Loucy (cell line): ENCODE measurements around the gene PMEPA1.

Experiments used
- H2AFZ ChIP-seq: fragments of 200-600 bp; sonication (generic); 2 replicates; pipeline ENCODE4 v1.6.0; 2016; ENCODE audit warnings: antibody characterized with exemption, mild to moderate bottlenecking, low read length, moderate library complexity
- H3F3A ChIP-seq: fragments of 200-600 bp; 2 replicates; pipeline ENCODE4 v1.6.0; 2016; ENCODE audit warnings: antibody characterized with exemption, low read depth, mild to moderate bottlenecking
- H3K27me3 ChIP-seq: fragments of 200-600 bp; sonication (generic); 2 replicates; pipeline ENCODE4 v1.6.1; 2014; ENCODE audit warnings: low read length, mild to moderate bottlenecking; ENCODE audit not compliant: insufficient read depth, poor library complexity, severe bottlenecking
- H3K36me3 ChIP-seq: fragments of 200-600 bp; sonication (generic); 2 replicates; pipeline ENCODE4 v1.6.1; 2016; ENCODE audit warnings: low read length; ENCODE audit not compliant: insufficient read depth
- H3K4me1 ChIP-seq: fragments of 200-600 bp; sonication (generic); 2 replicates; pipeline ENCODE4 v1.5.1; 2014; ENCODE audit warnings: low read length, mild to moderate bottlenecking; ENCODE audit not compliant: insufficient read depth, poor library complexity, severe bottlenecking
- H3K4me2 ChIP-seq: fragments of 200-600 bp; sonication (generic); 2 replicates; pipeline ENCODE4 v1.6.0; 2014; ENCODE audit warnings: antibody characterized with exemption, low read length, low read depth, mild to moderate bottlenecking; ENCODE audit not compliant: poor library complexity, severe bottlenecking
- H3K4me3 ChIP-seq: fragments of 200-600 bp; sonication (generic); 2 replicates; pipeline ENCODE4 v1.5.1; 2014; ENCODE audit warnings: low read length, mild to moderate bottlenecking, mixed read lengths; ENCODE audit not compliant: poor library complexity, severe bottlenecking
- H3K79me2 ChIP-seq: fragments of 200-600 bp; sonication (generic); 2 replicates; pipeline ENCODE4 v1.6.1; 2014; ENCODE audit warnings: low read length; ENCODE audit not compliant: insufficient read depth
- H3K9ac ChIP-seq: fragments of 200-600 bp; sonication (generic); 2 replicates; pipeline ENCODE4 v1.6.0; 2014; ENCODE audit warnings: mild to moderate bottlenecking, low read depth, low read length, moderate library complexity; ENCODE audit not compliant: poor library complexity, severe bottlenecking
- H3K9me2 ChIP-seq: fragments of 200-600 bp; sonication (generic); replicated peaks from 2 replicates; pipeline ENCODE4 v1.6.1; 2016; ENCODE audit warnings: low read depth, low read length, mixed read lengths
- H3K9me3 ChIP-seq: fragments of 200-600 bp; sonication (generic); 2 replicates; pipeline ENCODE4 v1.6.1; 2014; ENCODE audit warnings: mild to moderate bottlenecking, antibody characterized with exemption, low read length, low read depth; ENCODE audit not compliant: insufficient read depth
- H4K20me1 ChIP-seq: fragments of 200-600 bp; sonication (generic); 2 replicates; pipeline ENCODE4 v1.6.0; 2014; ENCODE audit warnings: antibody characterized with exemption, low read length, mild to moderate bottlenecking; ENCODE audit not compliant: insufficient read depth, poor library complexity, severe bottlenecking
- EZH2phosphoT487 ChIP-seq: fragments of 200-600 bp; IDR thresholded peaks from 2 replicates; pipeline ENCODE4 v1.6.1; 2018; ENCODE audit warnings: antibody characterized with exemption, mild to moderate bottlenecking, moderate library complexity, borderline replicate concordance
- TF ChIP-seq, protein P1 (sequence below): fragments of 200-600 bp; sonication (generic); conservative IDR thresholded peaks from 2 replicates; pipeline ENCODE4 v1.5.1; 2014; ENCODE audit warnings: mild to moderate bottlenecking, antibody characterized with exemption, low read length

PMEPA1 gene

DNA sequence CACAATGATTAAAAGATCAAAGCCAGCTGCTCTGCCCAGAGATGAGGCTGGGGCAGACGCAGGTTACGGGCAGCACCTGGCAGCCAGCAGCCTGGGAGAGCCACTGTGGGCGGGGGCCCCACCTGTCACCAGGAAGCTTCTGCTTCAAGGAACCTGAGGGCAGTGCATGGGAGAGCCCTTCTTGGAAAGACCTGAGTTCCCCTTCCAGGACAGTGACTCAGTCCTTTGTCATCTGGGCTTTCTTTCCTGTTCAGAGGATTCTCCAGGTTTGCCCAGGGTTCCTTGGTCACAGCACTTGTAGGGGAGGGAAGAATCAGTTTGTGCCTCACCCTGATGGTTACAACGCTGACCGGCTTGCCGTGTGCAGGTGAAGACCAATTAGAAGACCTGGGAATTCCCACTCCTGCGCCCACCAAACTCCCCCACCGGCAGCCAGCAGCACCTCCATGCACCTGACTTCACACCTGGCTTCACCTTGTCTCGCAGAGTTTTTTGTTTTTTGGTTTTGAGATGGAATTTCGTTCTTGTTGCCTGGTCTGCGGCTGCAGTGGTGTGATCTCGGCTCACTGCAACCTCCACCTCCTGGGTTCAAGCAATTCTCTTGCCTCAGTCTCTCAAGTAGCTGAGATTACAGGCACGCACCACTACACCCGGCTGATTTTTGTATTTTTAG, 91.6 kb downstream of the PMEPA1 start:
- Histone ChIP-seq H4K20me1 (no peaks in the 10 kb centered on the region), H3K9me3 (no peaks in the 10 kb centered on the region), H3K9me2 (no peaks in the 10 kb centered on the region), H3K4me2 (peak overlapping the region; percentile 72), H3K36me3 (no peaks in the 10 kb centered on the region), H3K4me3 (peak overlapping the region; percentile 70), H3F3A (0 out of 2 replicates have a peak, but pooled peaks cover 5% of the 10 kb centered on the region), H2AFZ (no peak overlapping the region; the same call in 1 of the 2 replicates), H3K79me2 (no peaks in the 10 kb centered on the region), H3K9ac (peak overlapping the region; percentile 57), H3K27me3 (peaks cover 40% of the 10 kb centered on the region), H3K4me1 (peaks cover 34% of the 10 kb centered on the region)
- TF ChIP-seq EZH2phosphoT487, result no peak
- TF ChIP-seq, protein P1, sequence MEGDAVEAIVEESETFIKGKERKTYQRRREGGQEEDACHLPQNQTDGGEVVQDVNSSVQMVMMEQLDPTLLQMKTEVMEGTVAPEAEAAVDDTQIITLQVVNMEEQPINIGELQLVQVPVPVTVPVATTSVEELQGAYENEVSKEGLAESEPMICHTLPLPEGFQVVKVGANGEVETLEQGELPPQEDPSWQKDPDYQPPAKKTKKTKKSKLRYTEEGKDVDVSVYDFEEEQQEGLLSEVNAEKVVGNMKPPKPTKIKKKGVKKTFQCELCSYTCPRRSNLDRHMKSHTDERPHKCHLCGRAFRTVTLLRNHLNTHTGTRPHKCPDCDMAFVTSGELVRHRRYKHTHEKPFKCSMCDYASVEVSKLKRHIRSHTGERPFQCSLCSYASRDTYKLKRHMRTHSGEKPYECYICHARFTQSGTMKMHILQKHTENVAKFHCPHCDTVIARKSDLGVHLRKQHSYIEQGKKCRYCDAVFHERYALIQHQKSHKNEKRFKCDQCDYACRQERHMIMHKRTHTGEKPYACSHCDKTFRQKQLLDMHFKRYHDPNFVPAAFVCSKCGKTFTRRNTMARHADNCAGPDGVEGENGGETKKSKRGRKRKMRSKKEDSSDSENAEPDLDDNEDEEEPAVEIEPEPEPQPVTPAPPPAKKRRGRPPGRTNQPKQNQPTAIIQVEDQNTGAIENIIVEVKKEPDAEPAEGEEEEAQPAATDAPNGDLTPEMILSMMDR, result no peak

DNA sequence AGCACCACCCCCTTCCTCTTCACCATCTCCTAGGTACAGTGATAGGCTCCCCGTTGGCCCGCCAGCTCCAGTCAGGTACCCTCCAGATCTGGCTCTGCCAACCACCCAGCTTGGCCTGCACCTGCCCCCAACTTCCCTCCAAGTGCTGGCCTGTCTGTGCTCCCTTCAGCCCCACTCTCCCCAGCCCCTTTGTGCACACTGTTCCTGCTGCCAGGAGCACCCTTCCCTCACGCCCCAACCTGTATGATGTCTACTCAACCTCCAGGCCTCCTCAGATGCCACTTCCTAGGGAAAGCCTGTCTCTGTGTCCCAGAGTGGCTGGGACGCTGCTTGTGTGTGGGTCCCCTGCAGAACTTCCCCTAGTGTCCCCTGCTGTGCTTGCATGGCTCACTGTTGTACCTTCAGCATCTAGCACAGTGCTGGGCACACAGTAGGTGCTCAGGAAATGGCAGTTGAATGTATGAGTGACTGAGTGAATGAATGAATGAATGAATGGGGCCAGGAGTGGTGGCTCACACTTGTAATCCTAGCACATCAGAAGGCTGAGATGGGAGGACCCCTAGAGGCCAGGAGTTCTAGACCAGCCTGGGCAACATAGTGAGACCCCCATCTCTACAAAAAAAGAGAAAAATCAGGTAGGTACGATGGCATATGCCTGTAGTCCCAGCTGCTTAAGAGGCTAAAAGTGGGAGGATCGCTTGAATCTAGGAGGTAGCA, 92.6 kb downstream of the PMEPA1 start:
- Histone ChIP-seq H3K79me2 (no peaks in the 10 kb centered on the region), H3K9me3 (no peaks in the 10 kb centered on the region), H4K20me1 (no peaks in the 10 kb centered on the region), H3K4me1 (peaks cover 34% of the 10 kb centered on the region), H3K36me3 (no peaks in the 10 kb centered on the region), H2AFZ (no peak overlapping the region), H3K4me2 (no peak overlapping the region), H3K9me2 (no peaks in the 10 kb centered on the region), H3K4me3 (no peak overlapping the region), H3K9ac (no peak overlapping the region), H3F3A (0 out of 2 replicates have a peak, but pooled peaks cover 5% of the 10 kb centered on the region), H3K27me3 (peaks cover 40% of the 10 kb centered on the region)
- no peak for TF ChIP-seq EZH2phosphoT487
- TF ChIP-seq, protein P1, result peak; percentile 14; the same call in 1 of the 2 replicates

DNA sequence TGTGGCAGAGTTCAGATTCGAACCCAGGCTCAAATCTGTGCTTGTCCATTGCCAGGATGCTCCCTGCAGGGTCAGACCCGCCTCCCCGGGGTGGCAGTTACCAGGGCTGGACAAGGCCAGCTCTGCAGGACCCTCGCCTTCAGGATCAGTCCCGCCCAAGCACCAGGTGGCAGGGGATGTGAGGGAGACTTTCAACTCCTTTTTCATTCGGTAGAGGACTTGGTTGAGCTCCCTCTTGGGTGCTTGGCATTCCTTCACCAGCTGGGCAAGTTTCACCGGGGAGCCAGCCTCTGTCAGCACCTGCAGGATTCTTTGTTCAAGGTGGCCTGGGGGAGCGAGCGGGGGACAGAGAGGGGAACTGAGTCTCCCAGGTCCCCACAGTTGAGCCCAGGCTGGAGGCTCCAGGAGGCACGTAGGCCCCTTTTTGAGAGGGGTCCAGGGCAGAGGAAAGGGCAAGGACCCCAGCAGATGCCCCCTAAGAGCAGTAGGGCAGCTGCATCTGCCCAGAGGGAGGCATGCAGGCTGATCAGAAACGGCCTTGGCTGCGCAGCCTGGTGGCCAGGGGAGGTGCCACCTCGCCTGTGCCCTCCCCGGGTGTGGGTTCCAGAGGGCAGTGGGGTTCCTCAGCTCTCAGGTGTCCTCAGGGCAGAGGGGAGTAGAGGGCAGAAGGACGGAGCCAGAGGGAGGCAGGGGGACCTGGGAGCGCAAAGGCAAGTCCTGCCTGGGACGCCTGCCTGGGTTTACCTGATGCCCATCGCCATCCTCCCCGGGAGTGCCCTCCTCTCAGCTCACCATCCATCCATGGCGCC, 93.5 kb downstream of the PMEPA1 start:
- Histone ChIP-seq H2AFZ (no peak overlapping the region), H3K4me1 (peaks cover 34% of the 10 kb centered on the region), H3K9me3 (no peaks in the 10 kb centered on the region), H3K79me2 (no peaks in the 10 kb centered on the region), H3K9ac (no peak overlapping the region), H3K4me3 (no peak overlapping the region), H3K9me2 (no peaks in the 10 kb centered on the region), H3K27me3 (peaks cover 35% of the 10 kb centered on the region), H4K20me1 (no peaks in the 10 kb centered on the region), H3K36me3 (no peaks in the 10 kb centered on the region), H3K4me2 (no peak overlapping the region), H3F3A (0 out of 2 replicates have a peak, but pooled peaks cover 5% of the 10 kb centered on the region)
- TF ChIP-seq, protein P1, result no peak
- no peak for TF ChIP-seq EZH2phosphoT487
